ENCODE measurements around the gene IL15RA. TPM values are rescaled to one million over a fixed set of nuclear protein-coding genes. Genes with fewer than 3 reads are reported as not detected.

Gene IL15RA
- total RNA-seq, result not detected

GRCh38 chr10:5977471-5978229 lies at the start of gene IL15RA:
Gene IL15RA (minus strand): TSS chr10:5977543. CDS start chr10:5977492, 51 bp downstream.

Small RNA genes within 50 kb of the gene (small RNA-seq; reads per million reads assigned to genes)
- gene RF00397 (ENCODE audit: low replicate concordance), result not detected

Other genes with a start within 250 kb of the IL15RA start
- gene GDI2, start 164.1 kb downstream of the IL15RA start, total RNA-seq, result 331 TPM
- 14.1 TPM for gene ANKRD16, start 87.7 kb downstream of the IL15RA start, total RNA-seq
- 82.3 TPM for gene FBH1, start 87.3 kb downstream of the IL15RA start, total RNA-seq
- gene IL2RA, start 84.8 kb upstream of the IL15RA start, total RNA-seq, result not detected
- 81.4 TPM for gene RBM17, start 111.5 kb upstream of the IL15RA start, total RNA-seq
- gene PFKFB3, start 225.4 kb upstream of the IL15RA start, total RNA-seq, result 38.2 TPM

All from parietal lobe (tissue), 2 donors.